NB4 (cell line): ENCODE data around the gene WASHC4.

Source experiments
- CTCF ChIP-seq: IDR thresholded peaks from one replicate; pipeline ENCODE4 v1.5.1; 2012; ENCODE audit warnings: low read depth, low read length
- MAX ChIP-seq: IDR thresholded peaks from 2 replicates; pipeline ENCODE4 v1.6.1; 2011; ENCODE audit warnings: low read depth, low read length
- POLR2A ChIP-seq: IDR thresholded peaks from 2 replicates; pipeline ENCODE4 v1.6.1; 2011; ENCODE audit warnings: mild to moderate bottlenecking; ENCODE audit not compliant: insufficient read length; ENCODE audit errors: extremely low read depth

- TF ChIP-seq MAX (no peak), POLR2A (no peak), CTCF (no peak)
Measured at GRCh38 chr12:105214670-105215375, 107.3 kb downstream of the WASHC4 start.
